Lung (tissue), 12 donors: ENCODE results near the gene SNRPD3. TPM values are rescaled to one million over a fixed set of nuclear protein-coding genes. Genes with fewer than 3 reads are reported as not detected.

Experiments used
- ATAC-seq: fragments of 200-7000 bp; cut with Tn5 transposase; one replicate; pipeline ENCODE4 v1.9.1; 2020; ENCODE audit warnings: moderate number of reproducible peaks; ENCODE audit not compliant: insufficient read depth, low FRiP score
- DNase-seq, 3 donors: peaks; one replicate each; pipeline ENCODE4 v3.0.0-alpha.2; 2013 to 2017
- H3K27ac ChIP-seq, 2 donors: one replicate each; pipeline ENCODE4 v1.5.1; 2013; ENCODE audit warnings: mild to moderate bottlenecking in 2 of 2, moderate library complexity in 2 of 2, control low read depth in 1 of 2, inconsistent platforms in 1 of 2, low read depth in 1 of 2, low read length in 1 of 2
- H3K27me3 ChIP-seq, 3 donors: one replicate each; pipeline ENCODE4 v1.5.1; 2013; ENCODE audit warnings: low read length in 2 of 3; ENCODE audit not compliant: control insufficient read depth in 3 of 3, insufficient read depth in 3 of 3
- H3K36me3 ChIP-seq, 4 donors: one replicate each; pipeline ENCODE4 v1.5.1; 2013; ENCODE audit warnings: low read length in 4 of 4, mild to moderate bottlenecking in 1 of 4, moderate library complexity in 1 of 4; ENCODE audit not compliant: control insufficient read depth in 4 of 4, insufficient read depth in 4 of 4
- H3K4me1 ChIP-seq, 5 donors: one replicate each; pipeline ENCODE4 v1.5.1; 2013; ENCODE audit warnings: low read length in 5 of 5, mild to moderate bottlenecking in 2 of 5, moderate library complexity in 1 of 5; ENCODE audit not compliant: control insufficient read depth in 5 of 5, insufficient read depth in 5 of 5
- H3K4me3 ChIP-seq: one replicate; pipeline ENCODE4 v1.5.1; 2013; ENCODE audit warnings: mild to moderate bottlenecking, control low read depth, moderate library complexity
- H3K9ac ChIP-seq, 2 donors: one replicate each; pipeline ENCODE4 v1.5.1; 2013; ENCODE audit warnings: low read length in 2 of 2, control low read depth in 1 of 2; ENCODE audit not compliant: insufficient read depth in 1 of 2
- H3K9me3 ChIP-seq, 4 donors: one replicate each; pipeline ENCODE4 v1.5.1; 2013; ENCODE audit warnings: low read length in 3 of 4, mild to moderate bottlenecking in 1 of 4, moderate library complexity in 1 of 4; ENCODE audit not compliant: control insufficient read depth in 4 of 4, insufficient read depth in 3 of 4
- CTCF ChIP-seq: IDR thresholded peaks from 2 replicates; pipeline ENCODE4 v1.5.1; 2012; ENCODE audit warnings: mild to moderate bottlenecking; ENCODE audit errors: control extremely low read depth, extremely low read depth
- WGBS, 2 donors: extraction: QIAGEN DNeasy Blood & Tissue Kit; methylation state at CpG; one replicate each; pipeline ENCODE4 v1.1.7; 2013; 5-methylcytosine and 5-hydroxymethylcytosine counted together
- polyA plus RNA-seq, 2 donors: library from polyadenylated mRNA; stranded (reverse); fragments of 200-250 nt; gene quantifications; one replicate each; pipeline ENCODE4 v1.2.1, GENCODE V29; 2013
- total RNA-seq, 2 donors: library from RNA; depleted of rRNA in 1 of 2; stranded (reverse); fragments of >200 nt in 1 of 2; gene quantifications; one replicate each; pipeline ENCODE4 v1.2.1, GENCODE V29; 2014 to 2021
- donor health status: control.
- donor health status: control.
- donor health status: Bipolar disorder and iron deficiency.
- donor health status: healthy.
- donor health status: DM: yes; HTN: yes; CAD: no.

Gene SNRPD3
- total and polyA plus RNA-seq, 4 donors: 76.3 to 193 (median 111) TPM

GRCh38 chr22:24582056-24582814 is 26.4 kb downstream of the SNRPD3 start:
- 91 to 95% methylated on average over 12 of the region's 12 CpGs for WGBS, 2 donors
- Histone ChIP-seq H3K4me3 (no peak overlapping the region), H3K36me3 (peaks cover 0 to 9% (median 6%) of the 10 kb centered on the region in 4 donors), H3K9ac (no peak overlapping the region), H3K9me3 (no peaks in the 10 kb centered on the region), H3K4me1 (peaks cover 0 to 16% (median 6%) of the 10 kb centered on the region in 5 donors), H3K27me3 (no peaks in the 10 kb centered on the region), H3K27ac (no peak overlapping the region)
- DNase-seq (no peak), ATAC-seq (no peak)
- no peak for TF ChIP-seq CTCF

GRCh38 chr22:24583221-24584165 is 27.7 kb downstream of the SNRPD3 start:
- Histone ChIP-seq H3K4me1 (peaks cover 0 to 16% (median 9%) of the 10 kb centered on the region in 5 donors), H3K9me3 (no peaks in the 10 kb centered on the region), H3K9ac (peak overlapping the region; percentile 8 to 55), H3K27ac (peak overlapping the region in 1 of 2 donors; percentile 4), H3K27me3 (no peaks in the 10 kb centered on the region), H3K4me3 (no peak overlapping the region), H3K36me3 (peaks cover 0 to 19% (median 7%) of the 10 kb centered on the region in 4 donors)
- ATAC-seq (no peak), DNase-seq (peak; percentile 55 to 76 (median 64))
- WGBS, 2 donors: 57 to 72% methylated on average over 19 of the region's 19 CpGs
- TF ChIP-seq CTCF: no peak

GRCh38 chr22:24584166-24584790 is 28.5 kb downstream of the SNRPD3 start:
- TF ChIP-seq CTCF: no peak
- Histone ChIP-seq H3K4me3 (no peak overlapping the region), H3K4me1 (peaks cover 0 to 16% (median 4%) of the 10 kb centered on the region in 5 donors), H3K36me3 (peaks cover 0 to 23% (median 13%) of the 10 kb centered on the region in 4 donors), H3K27ac (no peak overlapping the region), H3K27me3 (no peaks in the 10 kb centered on the region), H3K9ac (peak overlapping the region in 1 of 2 donors; percentile 55), H3K9me3 (no peaks in the 10 kb centered on the region)
- DNase-seq (no peak), ATAC-seq (no peak)
- WGBS, 2 donors: 93 to 96% methylated on average over 5 of the region's 5 CpGs
